Heart left ventricle (tissue), 16 donors: ENCODE measurements around the gene WAC. TPM values are rescaled to one million over a fixed set of nuclear protein-coding genes. Genes with fewer than 3 reads are reported as not detected.

ENCODE experiments used
- ATAC-seq, 4 donors: fragments of 200-7000 bp; cut with Tn5 transposase; one replicate each; pipeline ENCODE4 v1.9.1; 2020 to 2022; ENCODE audit warnings: moderate library complexity in 4 of 4, mild to moderate bottlenecking in 3 of 4, moderate number of reproducible peaks in 1 of 4
- DNase-seq, 5 donors: peaks; one replicate each; pipeline ENCODE4 v3.0.0-alpha.2; 2020
- H3K27ac ChIP-seq, 12 donors: fragments of 200-600 bp; sonication (generic) in 4 of 12; one replicate each; pipeline versions ENCODE4 v1.5.0 to v1.8.0; 2016 to 2022; ENCODE audit warnings: mild to moderate bottlenecking in 2 of 12
- H3K27me3 ChIP-seq, 9 donors: fragments of 200-600 bp; sonication (generic) in 2 of 9; one replicate each; pipeline versions ENCODE4 v1.5.1 to v1.8.0; 2016 to 2022; ENCODE audit warnings: mild to moderate bottlenecking in 3 of 9
- H3K36me3 ChIP-seq, 9 donors: fragments of 200-600 bp; sonication (generic) in 2 of 9; one replicate each; pipeline versions ENCODE4 v1.5.0 to v1.8.0; 2018 to 2022; ENCODE audit warnings: mild to moderate bottlenecking in 2 of 9
- H3K4me1 ChIP-seq, 12 donors: fragments of 200-600 bp; sonication (generic) in 4 of 12; one replicate each; pipeline versions ENCODE4 v1.5.0 to v1.8.0; 2016 to 2022; ENCODE audit warnings: mild to moderate bottlenecking in 3 of 12
- H3K4me3 ChIP-seq, 12 donors: fragments of 200-600 bp; sonication (generic) in 4 of 12; one replicate each; pipeline versions ENCODE4 v1.5.0 to v1.8.0; 2017 to 2022; ENCODE audit warnings: mild to moderate bottlenecking in 9 of 12, moderate library complexity in 4 of 12
- H3K9me3 ChIP-seq, 12 donors: fragments of 200-600 bp; sonication (generic) in 4 of 12; one replicate each; pipeline versions ENCODE4 v1.5.0 to v1.8.0; 2016 to 2022; ENCODE audit warnings: mild to moderate bottlenecking in 1 of 12
- CTCF ChIP-seq, 12 donors: fragments of 200-600 bp; sonication (generic) in 4 of 12; IDR thresholded peaks; one replicate each; pipeline versions ENCODE4 v1.5.0 to v1.8.0; 2018 to 2022; ENCODE audit warnings: antibody characterized with exemption in 12 of 12, mild to moderate bottlenecking in 5 of 12
- POLR2A ChIP-seq, 2 donors: fragments of 450-650 bp; IDR thresholded peaks; one replicate each; pipeline ENCODE4 v1.6.1; 2017; ENCODE audit warnings: antibody characterized with exemption in 2 of 2, mild to moderate bottlenecking in 2 of 2, moderate library complexity in 2 of 2
- WGBS, 4 donors: extraction: QIAGEN DNeasy Blood & Tissue Kit in 2 of 4; methylation state at CpG; one replicate each; pipeline versions ENCODE4 v1.1.5 to v1.1.7; 2013 to 2018; 5-methylcytosine and 5-hydroxymethylcytosine counted together
- intact Hi-C, 10 donors: fragments of 100-400 bp; cut with DNase I; formaldehyde crosslinking; loops; one replicate each; pipeline versions ENCODE4 v1.11.1 to v1.14.2; 2022
- polyA plus RNA-seq, 2 donors: library from polyadenylated mRNA; stranded (reverse); fragments of 200-250 nt; gene quantifications; one replicate each; pipeline ENCODE4 v1.2.3, GENCODE V29; 2013
- total RNA-seq, 9 donors: library from RNA; depleted of rRNA in 2 of 9; stranded (reverse); fragments of >200 nt in 2 of 9; fragmentation: NEBNext Ultra II Directional in 3 of 9; extraction: Animal tissue kit (Norgen Biotek cat#: 25700) in 3 of 9; gene quantifications; one replicate each; pipeline versions ENCODE4 v1.1.0 to v1.2.4, GENCODE V29; 2016 to 2023
- donor health status: ischemic (EF 13 %, LVEDD 7.1; RV severe dilation, severe dysfunction).
- donor health status: healthy with polysubstance abuse.
- donor health status: DM: no; HTN: yes; CAD: no.
- donor health status: DM: no; HTN: no; CAD: no.
- donor health status: ischemic (EF 25% LVEDD 6.9; RV normal size, moderate dysfunction).
- donor health status: ischemic (EF 25% LVEDD 5.7; RV mildly dilated, moderate dysfunction).
- donor health status: healthy.
- donor health status: DM: yes; HTN: yes; CAD: no.
- donor health status: ischemic (EF 35%, LVEDD 5.7; RV mildly dilated, moderate dysfunction).
- donor health status: nonischemic (EF 11% LVEDD 7.7; RV severe dilation, severe dysfunction).
- donor health status: DM: yes; HTN: yes; CAD: no.
- donor health status: PGD.
- donor health status: ischemic (EF 29% LVEDD 5.4; RV normal size, mild dysfunction).
- donor health status: nonischemic (EF 23%, LVEDD 6.1; RV moderate dilation, normal function).

WAC gene
- total and polyA plus RNA-seq, 11 donors, result 16.8 to 124 (median 103) TPM

GRCh38 chr10:28494420-28494819 is 38.5 kb upstream of the WAC start:
- ATAC-seq, result no peak
- H3K27ac ChIP-seq, result no peak overlapping the region
- no peaks in the 10 kb centered on the region for H3K9me3 ChIP-seq
- no peaks in the 10 kb centered on the region for H3K36me3 ChIP-seq
- DNase-seq, result no peak
- intact Hi-C loops, result no loop called here
- no peak overlapping the region for H3K4me3 ChIP-seq
- no peaks in the 10 kb centered on the region for H3K27me3 ChIP-seq
- peaks cover 0 to 44% (median 3%) of the 10 kb centered on the region in 12 donors for H3K4me1 ChIP-seq
- WGBS, 4 donors, result 84 to 91% (median 86%) methylated on average over 2 of the region's 2 CpGs
- no peak for TF ChIP-seq POLR2A (IDR thresholded peaks at IDR 0.05)
- TF ChIP-seq CTCF (IDR thresholded peaks at IDR 0.05), result no peak

- no peaks in the 10 kb centered on the region for H3K36me3 ChIP-seq
- ATAC-seq (no peak), DNase-seq (no peak)
- no peaks in the 10 kb centered on the region for H3K27me3 ChIP-seq
- intact Hi-C loops, result no loop called here
- TF ChIP-seq CTCF (IDR thresholded peaks at IDR 0.05) (no peak), POLR2A (IDR thresholded peaks at IDR 0.05) (no peak)
- H3K4me1 ChIP-seq, result peaks cover 0 to 44% (median 3%) of the 10 kb centered on the region in 12 donors
- H3K4me3 ChIP-seq, result no peak overlapping the region
- H3K27ac ChIP-seq, result no peak overlapping the region
- no peaks in the 10 kb centered on the region for H3K9me3 ChIP-seq
- 71 to 76% (median 74%) methylated on average over 3 of the region's 3 CpGs for WGBS, 4 donors
Observed at GRCh38 chr10:28495084-28495483, 37.8 kb upstream of the WAC start.

GRCh38 chr10:28496017-28496416 is 36.9 kb upstream of the WAC start:
- ATAC-seq (peak in 3 of 4 donors; percentile 48 to 64 (median 52)), DNase-seq (no peak)
- Histone ChIP-seq H3K27ac (no peak overlapping the region), H3K4me1 (peaks cover 0 to 40% (median 3%) of the 10 kb centered on the region in 12 donors), H3K4me3 (no peak overlapping the region), H3K27me3 (no peaks in the 10 kb centered on the region), H3K9me3 (no peaks in the 10 kb centered on the region), H3K36me3 (no peaks in the 10 kb centered on the region)
- intact Hi-C loops, result no loop called here
- TF ChIP-seq POLR2A (IDR thresholded peaks at IDR 0.05) (no peak), CTCF (IDR thresholded peaks at IDR 0.05) (no peak)
- WGBS, 4 donors, result 37 to 63% (median 52%) methylated on average over 3 of the region's 3 CpGs

GRCh38 chr10:28496481-28496961 is 36.4 kb upstream of the WAC start:
- DNase-seq, result no peak
- WGBS, 4 donors, result 32 to 63% (median 46%) methylated on average over 2 of the region's 2 CpGs
- ATAC-seq, result peak in 3 of 4 donors; percentile 34 to 77 (median 61)

More at GRCh38 chr10:28496481-28496961, 36.4 kb upstream of the WAC start:
- no peak overlapping the region for H3K4me3 ChIP-seq
- TF ChIP-seq POLR2A (IDR thresholded peaks at IDR 0.05) (no peak), CTCF (IDR thresholded peaks at IDR 0.05) (no peak)
- H3K27me3 ChIP-seq, result no peaks in the 10 kb centered on the region
- no peaks in the 10 kb centered on the region for H3K36me3 ChIP-seq
- peaks cover 0 to 34% (median 3%) of the 10 kb centered on the region in 12 donors for H3K4me1 ChIP-seq
- H3K9me3 ChIP-seq, result no peaks in the 10 kb centered on the region
- intact Hi-C loops, result no loop called here
- H3K27ac ChIP-seq, result no peak overlapping the region
